GM18505 (cell line): ENCODE measurements around the gene CBLN3.

ENCODE experiments used
- ATAC-seq: cut with Tn5 transposase; IDR thresholded peaks from one replicate; pipeline ENCODE4 v1.9.1; 2021; ENCODE audit not compliant: unreplicated experiment
- POLR2A ChIP-seq: IDR thresholded peaks from 4 replicates; pipeline ENCODE4 v1.6.1; 2011; ENCODE audit warnings: borderline replicate concordance; ENCODE audit not compliant: insufficient read depth, insufficient read length; ENCODE audit errors: extremely low read depth

Gene CBLN3

GRCh38 chr14:24435998-24436354 is 6.5 kb upstream of the CBLN3 start:
- no peak for TF ChIP-seq POLR2A
- no peak for ATAC-seq

- ATAC-seq, result no peak
- TF ChIP-seq POLR2A, result peak; percentile 29
Observed at GRCh38 chr14:24435192-24435810, 5.8 kb upstream of the CBLN3 start.

GRCh38 chr14:24434676-24435075 is 5.2 kb upstream of the CBLN3 start:
- no peak for TF ChIP-seq POLR2A
- ATAC-seq, result no peak

DNA sequence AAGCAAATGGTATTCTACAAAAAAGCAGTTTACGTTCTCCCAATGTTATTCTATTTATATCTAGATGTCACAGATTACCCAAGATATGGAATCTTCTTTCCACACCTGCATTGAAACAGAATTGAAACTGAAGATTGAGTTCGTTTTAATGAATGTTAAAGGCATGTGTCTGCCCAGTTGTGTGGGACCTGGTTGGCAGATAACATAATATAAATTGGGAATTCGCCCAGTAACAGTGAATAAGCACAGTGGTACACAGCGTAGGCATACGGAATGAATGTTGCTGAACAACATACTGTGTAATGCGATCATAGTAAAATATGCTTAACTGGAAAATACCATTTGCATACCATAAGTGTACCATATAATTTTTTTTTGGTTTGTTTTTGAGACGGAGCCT is 4.6 kb upstream of the CBLN3 start:
- TF ChIP-seq POLR2A, result no peak
- no peak for ATAC-seq

GRCh38 chr14:24432259-24433131 is 3.0 kb upstream of the CBLN3 start:
- peak; percentile 37 for TF ChIP-seq POLR2A
- no peak for ATAC-seq

- ATAC-seq, result peak; percentile 48
Observed at GRCh38 chr14:24431569-24432258, 2.2 kb upstream of the CBLN3 start.

DNA sequence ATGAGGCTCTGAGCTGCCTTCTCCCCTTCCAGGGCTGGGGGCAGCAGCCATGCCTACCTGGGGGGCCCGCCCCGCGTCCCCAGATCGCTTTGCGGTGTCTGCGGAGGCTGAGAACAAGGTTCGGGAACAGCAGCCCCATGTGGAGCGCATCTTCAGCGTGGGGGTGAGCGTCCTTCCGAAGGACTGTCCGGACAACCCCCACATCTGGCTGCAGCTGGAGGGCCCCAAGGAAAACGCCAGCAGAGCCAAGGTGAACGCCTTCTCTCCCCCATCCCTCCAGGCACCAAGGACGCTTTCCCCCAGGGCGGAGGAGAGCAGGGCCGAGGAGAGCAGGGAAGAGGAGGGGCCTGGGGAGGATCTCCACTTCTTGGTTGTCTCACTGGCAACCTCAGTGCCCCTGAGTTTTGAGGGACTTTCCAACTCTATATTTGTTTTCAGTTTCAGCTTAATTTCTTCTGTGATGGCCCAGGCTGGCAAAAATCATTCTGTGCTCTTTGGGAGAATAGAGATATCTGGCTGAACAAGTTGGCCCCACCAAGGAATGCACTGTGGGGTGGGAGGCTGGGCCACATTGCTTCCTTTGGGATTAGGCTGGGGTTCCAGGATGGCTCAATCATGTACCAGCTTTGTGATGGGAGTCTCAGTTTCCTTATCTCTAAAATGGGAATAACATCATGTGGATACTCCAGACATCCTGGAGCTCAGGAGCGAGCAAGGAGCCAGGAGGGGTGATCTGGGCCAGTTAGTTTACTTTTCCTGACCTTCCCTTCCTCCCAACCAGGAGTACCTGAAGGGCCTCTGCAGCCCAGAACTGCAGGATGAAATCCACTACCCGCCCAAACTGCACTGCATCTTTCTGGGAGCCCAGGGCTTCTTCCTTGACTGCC is 1.5 kb upstream of the CBLN3 start:
- no peak for ATAC-seq
- TF ChIP-seq POLR2A, result peak; percentile 22

More at GRCh38 chr14:24431569-24432258, 2.2 kb upstream of the CBLN3 start:
- TF ChIP-seq POLR2A, result peak; percentile 34

- peak; percentile 52 for ATAC-seq
- no peak for TF ChIP-seq POLR2A
Observed at GRCh38 chr14:24430143-24430681, 744 bp upstream of the CBLN3 start.

GRCh38 chr14:24428628-24429394 is 657 bp downstream of the CBLN3 start:
- no peak for ATAC-seq
- no peak for TF ChIP-seq POLR2A

DNA sequence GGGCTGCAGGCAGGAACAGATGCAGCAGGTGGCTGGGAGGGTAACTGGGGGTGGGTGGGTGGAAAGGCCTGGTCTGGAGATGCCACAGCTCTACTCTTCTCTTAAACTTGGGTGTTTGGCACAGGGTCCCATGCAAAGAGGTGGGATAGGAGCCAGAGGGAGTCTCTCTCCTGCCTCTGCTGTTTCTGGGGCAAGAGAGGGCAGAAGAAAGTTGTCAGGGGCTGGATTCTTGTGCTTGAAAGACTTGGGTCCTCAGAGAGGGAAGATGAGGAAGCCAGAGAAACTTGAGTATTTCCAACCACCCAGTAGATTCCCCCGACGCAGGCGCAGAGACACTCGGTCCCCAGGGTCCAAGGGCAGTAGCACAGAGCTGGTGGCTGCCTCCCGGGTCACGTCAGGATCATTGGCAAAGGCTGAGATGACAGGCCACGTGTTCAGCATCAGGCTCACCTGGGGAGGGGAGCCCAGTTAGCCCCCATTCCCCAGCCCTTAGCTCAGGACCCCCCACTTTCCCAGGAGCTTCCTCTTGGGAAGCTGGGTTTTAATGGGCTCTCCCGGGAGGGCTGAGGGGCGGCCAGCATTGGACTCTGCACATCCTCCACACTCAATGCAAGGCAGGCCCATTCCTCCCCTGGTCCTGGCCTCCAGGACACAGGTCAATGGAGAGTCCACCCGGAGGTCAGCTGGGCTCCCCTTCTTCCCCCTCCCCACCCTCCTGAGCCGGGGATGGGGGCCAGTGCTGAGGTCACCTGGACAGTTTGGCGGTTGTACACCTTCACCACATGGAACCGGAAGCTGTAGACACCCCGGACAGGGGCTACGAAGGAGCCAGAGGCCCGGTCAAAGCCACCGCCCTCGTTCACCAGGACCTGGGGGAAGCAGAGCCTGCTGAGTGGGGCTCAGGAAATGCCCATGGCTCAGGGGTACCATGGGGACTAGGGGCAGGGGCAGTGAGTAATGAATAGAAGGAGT is 1.6 kb downstream of the CBLN3 start:
- TF ChIP-seq POLR2A, result no peak
- no peak for ATAC-seq

GRCh38 chr14:24426912-24427536 is 2.4 kb downstream of the CBLN3 start:
- ATAC-seq, result no peak
- TF ChIP-seq POLR2A, result no peak
